ENCODE data around the gene FAF1.
"Not testable (repeated sequence)": the region's sequence is repeated elsewhere in the genome, so short reads cannot be mapped to it uniquely, and the experiment has no call there.

Gene FAF1

DNA sequence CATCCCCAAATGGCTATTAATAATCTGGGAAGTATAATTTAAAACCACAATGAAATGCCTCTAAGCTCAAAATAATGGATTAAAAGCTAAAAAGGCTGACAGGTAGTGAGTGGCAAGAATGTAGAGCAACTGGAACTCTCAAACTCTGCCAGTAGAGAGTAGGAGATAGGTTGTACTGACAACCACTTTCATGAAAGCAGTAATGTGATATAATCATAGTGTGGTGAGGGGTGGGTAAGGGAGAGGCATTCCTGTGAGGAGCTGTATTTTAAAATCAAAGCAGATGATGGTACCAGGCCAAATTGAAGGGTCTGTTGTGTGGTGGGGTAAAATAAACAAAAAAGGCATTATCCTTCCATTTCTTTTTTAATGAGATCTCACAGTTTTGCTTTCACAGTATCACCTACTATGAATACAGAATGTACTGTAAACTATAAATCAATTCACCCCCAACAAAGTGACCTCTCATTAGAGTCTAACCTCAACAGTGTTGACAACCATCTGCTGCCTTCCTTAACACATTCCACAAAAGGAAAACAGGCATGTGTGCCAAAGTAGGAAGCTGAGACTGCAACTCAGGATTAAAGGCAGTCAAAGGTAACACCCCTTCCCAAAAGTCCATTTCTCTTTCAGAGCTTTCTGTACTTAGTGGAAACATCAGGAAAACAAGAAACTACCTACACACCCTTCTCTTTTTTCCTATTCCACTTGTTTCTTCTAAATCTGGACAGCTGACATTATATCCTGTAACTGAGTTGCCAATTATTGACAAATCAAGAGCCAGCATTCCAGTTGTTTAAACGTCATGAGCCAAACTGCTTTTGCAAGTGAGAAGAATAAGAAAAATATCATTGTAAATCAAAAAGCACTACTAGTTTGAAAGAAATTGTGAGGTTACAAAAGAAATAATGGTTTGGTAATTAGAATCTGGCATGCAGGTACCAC is 130.8 kb downstream of the FAF1 start:
- no peak overlapping the region for H3K27ac ChIP-seq

DNA sequence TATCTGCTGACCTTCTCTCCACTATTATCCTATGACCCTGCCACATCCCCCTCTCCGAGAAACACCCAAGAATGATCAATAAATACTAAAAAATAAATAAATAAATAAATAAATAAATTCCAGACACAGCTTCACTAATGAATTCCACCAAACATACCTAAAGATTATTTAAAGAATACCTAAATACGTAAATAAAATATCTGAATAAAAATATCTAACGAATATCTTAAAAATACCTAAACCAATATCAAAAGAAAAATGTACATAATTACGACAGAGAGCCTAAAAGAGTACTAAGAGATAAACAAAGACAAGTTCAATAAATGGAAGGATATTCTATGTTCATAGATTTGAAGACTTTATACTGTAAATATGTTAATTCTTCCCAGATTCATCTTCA is 132.5 kb downstream of the FAF1 start:
- Histone ChIP-seq H3K4me3 (no peak overlapping the region), H3K9me3 (no peaks in the 10 kb centered on the region), H3K4me1 (peaks cover 0 to 20% (median 2%) of the 10 kb centered on the region in 4 donors), H3K36me3 (no peaks in the 10 kb centered on the region), H3K27ac (no peak overlapping the region), H3K27me3 (no peaks in the 10 kb centered on the region)
- no peak for DNase-seq
- TF ChIP-seq, protein P1, sequence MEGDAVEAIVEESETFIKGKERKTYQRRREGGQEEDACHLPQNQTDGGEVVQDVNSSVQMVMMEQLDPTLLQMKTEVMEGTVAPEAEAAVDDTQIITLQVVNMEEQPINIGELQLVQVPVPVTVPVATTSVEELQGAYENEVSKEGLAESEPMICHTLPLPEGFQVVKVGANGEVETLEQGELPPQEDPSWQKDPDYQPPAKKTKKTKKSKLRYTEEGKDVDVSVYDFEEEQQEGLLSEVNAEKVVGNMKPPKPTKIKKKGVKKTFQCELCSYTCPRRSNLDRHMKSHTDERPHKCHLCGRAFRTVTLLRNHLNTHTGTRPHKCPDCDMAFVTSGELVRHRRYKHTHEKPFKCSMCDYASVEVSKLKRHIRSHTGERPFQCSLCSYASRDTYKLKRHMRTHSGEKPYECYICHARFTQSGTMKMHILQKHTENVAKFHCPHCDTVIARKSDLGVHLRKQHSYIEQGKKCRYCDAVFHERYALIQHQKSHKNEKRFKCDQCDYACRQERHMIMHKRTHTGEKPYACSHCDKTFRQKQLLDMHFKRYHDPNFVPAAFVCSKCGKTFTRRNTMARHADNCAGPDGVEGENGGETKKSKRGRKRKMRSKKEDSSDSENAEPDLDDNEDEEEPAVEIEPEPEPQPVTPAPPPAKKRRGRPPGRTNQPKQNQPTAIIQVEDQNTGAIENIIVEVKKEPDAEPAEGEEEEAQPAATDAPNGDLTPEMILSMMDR (IDR thresholded peaks at IDR 0.05) = no peak
- intact Hi-C loops (cut with DNase I; ENCODE audit: low total_unique reads) = no loop called here

More for the DNA sequence above, 130.8 kb downstream of the FAF1 start:
- Histone ChIP-seq H3K27me3 (no peaks in the 10 kb centered on the region), H3K36me3 (no peaks in the 10 kb centered on the region), H3K4me3 (no peak overlapping the region), H3K4me1 (peaks cover 0 to 20% (median 2%) of the 10 kb centered on the region in 4 donors), H3K9me3 (no peaks in the 10 kb centered on the region)
- DNase-seq = no peak
- TF ChIP-seq, protein P1 (IDR thresholded peaks at IDR 0.05) = no peak
- intact Hi-C loops (cut with DNase I; ENCODE audit: low total_unique reads) = no loop called here

DNA sequence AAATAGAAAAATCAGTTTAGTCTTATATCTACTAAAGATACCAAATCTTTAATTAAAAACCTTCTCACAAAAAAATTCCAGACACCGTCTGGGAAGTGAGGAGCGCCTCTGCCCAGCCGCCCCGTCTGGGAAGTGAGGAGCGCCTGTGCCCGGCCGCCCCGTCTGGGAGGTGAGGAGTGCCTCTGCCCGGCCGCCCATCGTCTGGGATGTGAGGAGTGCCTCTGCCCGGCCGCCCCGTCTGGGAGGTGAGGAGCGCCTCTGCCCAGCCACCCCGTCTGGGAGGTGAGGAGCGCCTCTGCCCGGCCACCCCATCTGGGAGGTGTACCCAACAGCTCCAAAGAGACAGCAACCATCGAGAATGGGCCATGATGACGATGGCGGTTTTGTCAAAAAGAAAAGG is 133.3 kb downstream of the FAF1 start:
- H3K4me3 ChIP-seq; H3K9me3 ChIP-seq; intact Hi-C loops (cut with DNase I; ENCODE audit: low total_unique reads); H3K27ac ChIP-seq; DNase-seq; H3K36me3 ChIP-seq; H3K27me3 ChIP-seq: not testable (repeated sequence)
- H3K4me1 ChIP-seq = peaks cover 0 to 27% (median 4%) of the 10 kb centered on the region in 4 donors

DNA sequence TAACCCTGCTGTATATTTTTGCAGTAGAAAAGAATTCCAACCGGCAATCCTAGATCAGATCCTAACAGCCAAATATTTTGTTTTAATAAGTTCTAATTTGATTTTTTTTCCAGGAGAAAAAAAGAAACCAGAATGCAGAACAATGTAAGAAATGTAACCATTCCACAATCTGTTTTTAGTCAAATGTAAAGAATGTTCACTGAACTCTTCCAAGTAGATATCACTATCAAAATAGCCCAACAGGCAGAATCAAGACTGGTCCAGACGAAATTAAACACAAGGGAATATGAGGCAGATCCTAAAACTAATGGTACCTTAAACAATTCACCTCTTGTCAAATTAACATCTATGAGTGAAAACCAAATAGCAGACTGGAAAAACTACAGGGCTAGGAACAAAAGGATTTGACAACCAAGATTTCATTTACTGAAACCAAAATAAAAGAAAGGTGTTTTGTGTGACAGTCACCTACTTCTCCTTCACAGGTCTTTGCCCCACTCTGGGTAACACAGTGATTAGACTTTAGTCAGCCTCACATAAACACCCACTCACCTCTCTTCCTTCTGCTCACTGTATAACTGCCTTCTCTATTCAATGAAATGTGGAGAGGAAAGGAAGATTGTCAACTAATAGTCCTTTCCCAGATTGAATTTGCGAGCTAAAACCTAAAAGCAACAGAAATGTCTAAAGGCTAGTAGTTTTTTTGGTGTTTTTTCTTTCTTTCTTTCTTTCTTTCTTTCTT is 137.9 kb downstream of the FAF1 start:
- intact Hi-C loops (cut with DNase I; ENCODE audit: low total_unique reads) = no loop called here
- H3K4me3 ChIP-seq = no peak overlapping the region
- no peak overlapping the region for H3K27ac ChIP-seq
- TF ChIP-seq, protein P1 (IDR thresholded peaks at IDR 0.05) = no peak
- no peaks in the 10 kb centered on the region for H3K36me3 ChIP-seq
- no peaks in the 10 kb centered on the region for H3K9me3 ChIP-seq
- no peaks in the 10 kb centered on the region for H3K27me3 ChIP-seq
- H3K4me1 ChIP-seq = peaks cover 0 to 18% (median 3%) of the 10 kb centered on the region in 4 donors
- no peak for DNase-seq

DNA sequence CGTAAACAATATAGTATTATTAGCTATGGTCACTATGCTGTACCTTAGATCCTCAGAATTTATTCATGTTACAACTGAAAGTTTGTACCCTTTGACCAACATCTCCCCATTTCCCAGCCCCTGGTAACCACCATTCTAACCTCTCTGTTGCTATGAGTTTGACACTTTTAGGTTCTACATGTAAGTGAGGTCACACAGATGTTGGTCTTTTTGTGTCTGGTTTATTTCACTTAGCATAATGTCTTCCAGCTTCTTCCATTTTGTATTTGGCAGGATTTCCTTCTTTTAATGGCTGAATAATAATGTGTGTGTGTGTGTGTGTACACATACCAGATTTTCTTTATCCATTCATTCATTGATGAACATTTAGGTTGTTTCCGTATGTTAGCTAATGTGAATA is 139.5 kb downstream of the FAF1 start:
- no peaks in the 10 kb centered on the region for H3K9me3 ChIP-seq
- TF ChIP-seq, protein P1 (IDR thresholded peaks at IDR 0.05) = no peak

DNA sequence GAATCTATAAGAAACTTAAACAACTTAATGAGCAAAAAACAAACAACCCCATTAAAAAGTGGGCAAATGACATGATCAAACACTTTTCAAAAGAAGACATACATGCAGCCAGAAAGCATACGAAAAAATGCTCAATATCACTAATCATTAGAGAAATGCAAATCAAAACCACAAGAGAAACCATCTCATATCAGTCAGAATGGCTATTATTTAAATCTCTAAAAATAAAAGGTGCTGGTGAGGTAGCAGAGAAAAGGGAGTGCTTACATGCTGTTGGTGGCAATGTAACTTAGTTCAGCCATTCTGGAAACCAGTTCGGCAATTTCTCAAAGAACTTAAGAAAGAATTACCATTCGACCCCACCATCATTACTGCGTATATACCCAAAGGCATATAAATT is 147.7 kb downstream of the FAF1 start:
- no peaks in the 10 kb centered on the region for H3K4me1 ChIP-seq
- peaks cover 0 to 9% (median 3%) of the 10 kb centered on the region in 3 donors for H3K9me3 ChIP-seq
- no peak overlapping the region for H3K4me3 ChIP-seq
- H3K27ac ChIP-seq = no peak overlapping the region
- no peak for DNase-seq
- no peaks in the 10 kb centered on the region for H3K27me3 ChIP-seq
- TF ChIP-seq, protein P1 (IDR thresholded peaks at IDR 0.05) = no peak
- intact Hi-C loops (cut with DNase I; ENCODE audit: low total_unique reads) = no loop called here
- H3K36me3 ChIP-seq = no peaks in the 10 kb centered on the region

More for the DNA sequence above, 139.5 kb downstream of the FAF1 start:
- Histone ChIP-seq H3K4me3 (no peak overlapping the region), H3K36me3 (no peaks in the 10 kb centered on the region), H3K27me3 (no peaks in the 10 kb centered on the region), H3K27ac (no peak overlapping the region), H3K4me1 (peaks cover 0 to 18% (median 3%) of the 10 kb centered on the region in 4 donors)
- DNase-seq = no peak
- intact Hi-C loops (cut with DNase I; ENCODE audit: low total_unique reads) = no loop called here

Measured in tibial artery (tissue), 4 donors.